ENCODE results near the gene SREK1. TPM values are rescaled to one million over a fixed set of nuclear protein-coding genes. Genes with fewer than 3 reads are reported as not detected.

The SREK1 gene
- total RNA-seq, 1 experiment from 2014 or later, result 59.6 TPM

DNA sequence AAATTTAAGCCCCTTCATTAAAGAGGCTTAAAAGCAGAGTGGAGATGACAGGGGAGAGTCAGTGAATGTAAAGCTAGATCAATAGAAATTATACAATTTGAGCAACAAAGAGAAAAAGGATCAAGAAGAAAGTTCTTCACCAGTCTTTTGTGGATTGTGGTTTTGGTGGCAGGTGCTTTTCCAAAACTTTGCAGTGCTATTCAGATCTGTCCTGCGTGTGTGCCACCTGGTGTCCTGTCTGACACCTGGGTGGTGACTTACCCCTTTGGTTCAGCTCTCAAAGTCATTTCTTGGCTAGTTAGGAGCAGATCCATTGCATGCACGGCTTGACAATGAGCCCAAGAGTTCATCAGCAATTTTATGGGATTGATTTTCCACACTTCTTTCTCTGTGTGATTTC, 69.4 kb downstream of the SREK1 start:
- H3K27ac Mint-ChIP-seq, result no peak overlapping the region
- no peak overlapping the region for H3K4me2 ChIP-seq (ENCODE audit: insufficient read depth, insufficient read length, low read length)

More for the DNA sequence above, 69.4 kb downstream of the SREK1 start:
- Histone ChIP-seq H4K8ac (replicated peaks; ENCODE audit: insufficient read length, low read depth, low read length) (no peak overlapping the region), H3K23me2 (ENCODE audit: insufficient read length, low read depth, low read length, poor library complexity, severe bottlenecking) (no peaks in the 10 kb centered on the region), H3K9ac (ENCODE audit: extremely low read depth, insufficient read length, low read length) (no peak overlapping the region), H3K4ac (ENCODE audit: low read depth, low read length) (no peak overlapping the region), H3K18ac (ENCODE audit: insufficient read length, low read depth, low read length) (no peak overlapping the region), H3K9me3 (ENCODE audit: control insufficient read depth, low read depth, low read length) (no peaks in the 10 kb centered on the region), H2AK5ac (ENCODE audit: insufficient read length, low read length) (no peak overlapping the region), H3K4me1 (ENCODE audit: insufficient read depth, low read length) (no peaks in the 10 kb centered on the region), H2BK20ac (ENCODE audit: low read depth, low read length, poor library complexity, severe bottlenecking) (no peak overlapping the region), H3K23ac (ENCODE audit: insufficient read length, low read depth, low read length) (no peak overlapping the region), H3K14ac (ENCODE audit: insufficient read depth, low read length) (no peak overlapping the region), H3K27ac (ENCODE audit: insufficient read length, low read depth, low read length) (no peak overlapping the region), H4K20me1 (ENCODE audit: control insufficient read depth, insufficient read depth, insufficient read length) (no peaks in the 10 kb centered on the region), H2BK5ac (ENCODE audit: insufficient read length, low read length) (no peak overlapping the region), H4K91ac (ENCODE audit: insufficient read length, low read depth, low read length) (no peak overlapping the region), H4K5ac (ENCODE audit: insufficient read length, low read depth, low read length) (no peak overlapping the region), H3K79me2 (ENCODE audit: insufficient read depth, low read length) (no peaks in the 10 kb centered on the region), H2BK12ac (ENCODE audit: insufficient read length, low read depth, low read length) (no peak overlapping the region), H3K56ac (ENCODE audit: insufficient read length, low read depth, low read length) (no peak overlapping the region), H2AFZ (ENCODE audit: low read length) (no peak overlapping the region), H3K27me3 (ENCODE audit: insufficient read depth, low read length) (no peaks in the 10 kb centered on the region), H3T11ph (ENCODE audit: low read length) (no peak overlapping the region), H3K79me1 (ENCODE audit: insufficient read depth, low read depth, low read length, poor library complexity, severe bottlenecking) (no peaks in the 10 kb centered on the region), H2BK15ac (ENCODE audit: low read depth, low read length) (no peak overlapping the region), H2BK120ac (ENCODE audit: low read depth, low read length, poor library complexity, severe bottlenecking) (no peak overlapping the region)
- no CpG with 5 or more reads among the region's 2 CpGs for WGBS (ENCODE audit: extremely low coverage, insufficient read length, low lambda C conversion rate)
- no peaks in the 10 kb centered on the region; a peak in 1 of 5 replicates for H3K9me3 Mint-ChIP-seq
- peaks cover 2% of the 10 kb centered on the region for H3K27me3 Mint-ChIP-seq (ENCODE audit: low read depth)
- peaks cover 2 to 9% of the 10 kb centered on the region in 2 experiments; a peak in 3 of 4 replicates for H3K4me1 Mint-ChIP-seq
- TF ChIP-seq, protein P1, sequence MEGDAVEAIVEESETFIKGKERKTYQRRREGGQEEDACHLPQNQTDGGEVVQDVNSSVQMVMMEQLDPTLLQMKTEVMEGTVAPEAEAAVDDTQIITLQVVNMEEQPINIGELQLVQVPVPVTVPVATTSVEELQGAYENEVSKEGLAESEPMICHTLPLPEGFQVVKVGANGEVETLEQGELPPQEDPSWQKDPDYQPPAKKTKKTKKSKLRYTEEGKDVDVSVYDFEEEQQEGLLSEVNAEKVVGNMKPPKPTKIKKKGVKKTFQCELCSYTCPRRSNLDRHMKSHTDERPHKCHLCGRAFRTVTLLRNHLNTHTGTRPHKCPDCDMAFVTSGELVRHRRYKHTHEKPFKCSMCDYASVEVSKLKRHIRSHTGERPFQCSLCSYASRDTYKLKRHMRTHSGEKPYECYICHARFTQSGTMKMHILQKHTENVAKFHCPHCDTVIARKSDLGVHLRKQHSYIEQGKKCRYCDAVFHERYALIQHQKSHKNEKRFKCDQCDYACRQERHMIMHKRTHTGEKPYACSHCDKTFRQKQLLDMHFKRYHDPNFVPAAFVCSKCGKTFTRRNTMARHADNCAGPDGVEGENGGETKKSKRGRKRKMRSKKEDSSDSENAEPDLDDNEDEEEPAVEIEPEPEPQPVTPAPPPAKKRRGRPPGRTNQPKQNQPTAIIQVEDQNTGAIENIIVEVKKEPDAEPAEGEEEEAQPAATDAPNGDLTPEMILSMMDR (conservative IDR thresholded peaks at IDR 0.05), result no peak
- no peaks in the 10 kb centered on the region for H3K36me3 Mint-ChIP-seq (ENCODE audit: insufficient read depth in 1 of 3, low read depth in 3 of 3)
- H3K4me3 Mint-ChIP-seq, result no peak overlapping the region
- no peak for DNase-seq
